Endothelial cell of umbilical vein (primary cell): ENCODE data around the gene ARID5A. TPM values are rescaled to one million over a fixed set of nuclear protein-coding genes. Genes with fewer than 3 reads are reported as not detected.

Experiments used
- BruUV-seq: library from RNA; stranded (reverse); fragments of 400-500 nt; replicated peaks from 2 replicates; lab custom pipeline; 2021; lab: Mats Ljungman, UMichigan
- CTCF ChIA-PET: fragments of 300-600, 350-600 bp; sonication (Branson Sonifier 250); formaldehyde crosslinking; loops from one replicate; lab custom pipeline; 2021; ENCODE audit warnings: antibody characterized with exemption, inconsistent platforms; lab: Charles Lee
- POLR2A ChIA-PET: fragments of 300-600, 350-600 bp; sonication (Branson Sonifier 250); formaldehyde crosslinking; loops from one replicate; lab custom pipeline; 2021; ENCODE audit warnings: antibody characterized with exemption, inconsistent platforms; lab: Charles Lee
- DNase-seq: peaks from one replicate; pipeline ENCODE4 v3.0.0-alpha.2; 2011; ENCODE audit warnings: low read depth, low spot score
- FAIRE-seq: peaks from 2 replicates; lab custom pipeline; 2011; peaks lifted over from hg19 to GRCh38; lab: Jason Lieb, UNC
- H2AFZ ChIP-seq: 2 replicates; pipeline ENCODE4 v1.6.0; 2012; ENCODE audit warnings: low read depth, low read length, control low read depth, inconsistent platforms
- H3K27ac ChIP-seq: 2 replicates; pipeline ENCODE4 v1.5.1; 2011; ENCODE audit warnings: low read depth, mild to moderate bottlenecking, control low read depth, low read length, moderate library complexity; ENCODE audit not compliant: insufficient read depth
- H3K27me3 ChIP-seq, 2 experiments: 2 replicates each; pipeline versions ENCODE4 v1.6.0 to v1.6.1; 2011; ENCODE audit warnings: low read length in 2 of 2, mixed read lengths in 1 of 2; ENCODE audit not compliant: control insufficient read depth in 2 of 2, insufficient read depth in 2 of 2
- H3K36me3 ChIP-seq, 2 experiments: 2 replicates in 1 of 2; 3 replicates in 1 of 2; pipeline ENCODE4 v1.5.1; 2011; ENCODE audit warnings: low read length in 2 of 2, mild to moderate bottlenecking in 1 of 2, moderate library complexity in 1 of 2; ENCODE audit not compliant: control insufficient read depth in 2 of 2, insufficient read depth in 2 of 2; ENCODE audit errors: extremely low read depth in 1 of 2
- H3K4me1 ChIP-seq: 3 replicates; pipeline ENCODE4 v1.5.1; 2011; ENCODE audit warnings: mild to moderate bottlenecking, low read length; ENCODE audit not compliant: control insufficient read depth, insufficient read depth; ENCODE audit errors: extremely low read depth
- H3K4me2 ChIP-seq: 2 replicates; pipeline ENCODE4 v1.6.1; 2011; ENCODE audit warnings: low read length, control low read depth, mixed read lengths; ENCODE audit not compliant: insufficient read depth
- H3K4me3 ChIP-seq, 3 experiments: fragments of 200-600 bp in 1 of 3; sonication (generic), shearing (Covaris generic) in 1 of 3; replicated peaks in 1 of 3; 2 replicates each; pipeline ENCODE4 v1.5.1; 2011 to 2016; ENCODE audit warnings: control low read depth in 3 of 3, low read length in 3 of 3, mild to moderate bottlenecking in 2 of 3, inconsistent platforms in 1 of 3, low read depth in 1 of 3, moderate library complexity in 1 of 3; ENCODE audit not compliant: insufficient read depth in 1 of 3
- H3K79me2 ChIP-seq: 2 replicates; pipeline ENCODE4 v1.6.0; 2012; ENCODE audit warnings: low read length, inconsistent platforms; ENCODE audit not compliant: control insufficient read depth, insufficient read depth
- H3K9ac ChIP-seq: replicated peaks from 2 replicates; pipeline ENCODE3; 2011; ENCODE audit warnings: low read length, control low read depth; ENCODE audit not compliant: insufficient read depth; ENCODE audit errors: extremely low read depth
- H3K9me1 ChIP-seq: replicated peaks from 3 replicates; pipeline ENCODE4 v1.6.0; 2011; ENCODE audit warnings: mild to moderate bottlenecking, low read length; ENCODE audit not compliant: control insufficient read depth, insufficient read depth; ENCODE audit errors: extremely low read depth
- H3K9me3 ChIP-seq: replicated peaks from 2 replicates; pipeline ENCODE4 v1.5.1; 2012; ENCODE audit warnings: low read length, inconsistent platforms; ENCODE audit not compliant: control insufficient read depth, insufficient read depth
- H4K20me1 ChIP-seq: replicated peaks from 2 replicates; pipeline ENCODE3; 2011; ENCODE audit warnings: mild to moderate bottlenecking, low read length; ENCODE audit not compliant: control insufficient read depth, insufficient read depth; ENCODE audit errors: extremely low read depth
- CTCF ChIP-seq, 2 donors: IDR thresholded peaks; 1 replicate in 1 of 2; 2 replicates in 1 of 2; pipeline ENCODE4 v1.5.1; 2011; ENCODE audit warnings: low read length in 2 of 2, mild to moderate bottlenecking in 2 of 2, moderate library complexity in 2 of 2, control low read depth in 1 of 2, inconsistent platforms in 1 of 2, low read depth in 1 of 2; ENCODE audit not compliant: insufficient read depth in 1 of 2; ENCODE audit errors: extremely low read depth in 1 of 2
- EZH2 ChIP-seq: IDR thresholded peaks from 2 replicates; pipeline ENCODE4 v1.6.1; 2012; ENCODE audit warnings: borderline replicate concordance, low read depth, mild to moderate bottlenecking, moderate library complexity, low read length, inconsistent platforms; ENCODE audit not compliant: severe bottlenecking
- FOS ChIP-seq: IDR thresholded peaks from 2 replicates; pipeline ENCODE4 v1.6.1; 2011; ENCODE audit warnings: mild to moderate bottlenecking, low read length, moderate library complexity, borderline replicate concordance; ENCODE audit not compliant: insufficient read depth
- GATA2 ChIP-seq: IDR thresholded peaks from 2 replicates; pipeline ENCODE4 v1.7.0; 2011; ENCODE audit warnings: low read depth, mild to moderate bottlenecking, moderate library complexity, mixed read lengths, low read length; ENCODE audit not compliant: insufficient read length, insufficient read depth
- JUN ChIP-seq: IDR thresholded peaks from 2 replicates; pipeline ENCODE4 v1.6.1; 2011; ENCODE audit warnings: borderline replicate concordance, low read depth; ENCODE audit not compliant: insufficient read length, insufficient read depth
- MAX ChIP-seq: IDR thresholded peaks from 2 replicates; pipeline ENCODE4 v1.6.1; 2011; ENCODE audit not compliant: insufficient read depth, insufficient read length
- MYC ChIP-seq: IDR thresholded peaks from one replicate; pipeline ENCODE4 v1.6.1; 2011; ENCODE audit warnings: mild to moderate bottlenecking, low read depth, low read length
- dilution Hi-C: fragments of 300-500 bp; cut with MboI; formaldehyde crosslinking; loops from one replicate; pipeline ENCODE4 v1.15.0; 2019; ENCODE audit warnings: low sequenced_read_pairs; ENCODE audit not compliant: extremely low pct_ligation_motif_present
- intact Hi-C: fragments of 100-400 bp; cut with micrococcal nuclease; formaldehyde crosslinking; loops from one replicate; pipeline ENCODE4 v1.10.0; 2022
- polyA plus RNA-seq, 4 experiments: library from polyadenylated mRNA; depleted of rRNA in 3 of 4; stranded (reverse) in 3 of 4; unstranded in 1 of 4; fragments of >200 nt; gene quantifications; 2 replicates each; pipeline versions ENCODE4 v1.2.1 to v1.2.3, GENCODE V29; 2011 to 2012; ENCODE audit warnings: missing spikeins in 1 of 4
- total RNA-seq: library from RNA; stranded (reverse); gene quantifications from 2 replicates; pipeline ENCODE4 v1.2.3, GENCODE V29; 2021

The ARID5A gene
- total and polyA plus RNA-seq, 2 donors (not counting 3 experiments of a cell fraction or from before 2014, with no cell fraction given) = 18.0 to 24.7 TPM

- DNase-seq = no peak
- POLR2A ChIA-PET = no interaction called here
- no peak overlapping the region for H3K9ac ChIP-seq
- no peak overlapping the region for H3K4me2 ChIP-seq
- no peak overlapping the region for H3K27ac ChIP-seq
- H3K4me1 ChIP-seq = no peaks in the 10 kb centered on the region
- intact Hi-C loops = no loop called here
- no peaks in the 10 kb centered on the region for H3K9me3 ChIP-seq
- peaks cover 5 to 41% of the 10 kb centered on the region in 2 experiments for H3K36me3 ChIP-seq
- no peaks in the 10 kb centered on the region for H4K20me1 ChIP-seq
- no peak for FAIRE-seq
- H3K9me1 ChIP-seq = no peaks in the 10 kb centered on the region
- CTCF ChIA-PET = interaction anchor here (1.0 to 11.6 kb wide), 5 partner anchors 10 to 39 kb away, joined by 3 to 130 read pairs (median 5); partner anchors contain the start of gene ARID5A
- H3K4me3 ChIP-seq = no peak overlapping the region
- no TSS peak for BruUV-seq
- no peak for TF ChIP-seq GATA2
- no peak for TF ChIP-seq CTCF (IDR thresholded peaks at IDR 0.05; ENCODE audit: extremely low read depth in 1 of 2, insufficient read depth in 1 of 2, low read depth in 1 of 2, low read length in 2 of 2)
- TF ChIP-seq MYC = no peak
- no peak for TF ChIP-seq MAX
- no peak for TF ChIP-seq JUN
- no peak for TF ChIP-seq EZH2
- no peak for TF ChIP-seq FOS
- H3K79me2 ChIP-seq = peaks cover 8% of the 10 kb centered on the region
- no peak overlapping the region for H2AFZ ChIP-seq
- H3K27me3 ChIP-seq = no peaks in the 10 kb centered on the region
- dilution Hi-C loops = no loop called here
Observed at GRCh38 chr2:96548558-96549465, 12.3 kb downstream of the ARID5A start.
